Prostate gland (tissue), 2 donors: ENCODE data around the gene SLC22A1.

Experiments
- CTCF ChIP-seq, 4 experiments: fragments of 200-600 bp in 2 of 4; fragments of 450-650 bp in 2 of 4; sonication (generic) in 2 of 4; IDR thresholded peaks; 1 replicate in 3 of 4; 2 replicates in 1 of 4; pipeline ENCODE4 v1.5.1; 2016 to 2019; ENCODE audit warnings: antibody characterized with exemption in 4 of 4, mild to moderate bottlenecking in 2 of 4, moderate library complexity in 2 of 4
- POLR2A ChIP-seq: fragments of 450-650 bp; IDR thresholded peaks from one replicate; pipeline ENCODE4 v1.6.1; 2016; ENCODE audit warnings: antibody characterized with exemption, mild to moderate bottlenecking
- POLR2AphosphoS5 ChIP-seq: sonication (generic); formaldehyde crosslinking; IDR thresholded peaks from one replicate; pipeline ENCODE4 v1.6.1; 2017; ENCODE audit warnings: antibody characterized with exemption

- no peak for TF ChIP-seq CTCF (IDR thresholded peaks at IDR 0.05)
- no peak for TF ChIP-seq POLR2AphosphoS5
- TF ChIP-seq POLR2A: no peak
Observed at GRCh38 chr6:160110586-160111123, 11.0 kb upstream of the SLC22A1 start.
